HCT116 (cell line): ENCODE data around the gene KY. TPM values are rescaled to one million over a fixed set of nuclear protein-coding genes. Genes with fewer than 3 reads are reported as not detected.

ENCODE experiments used
- ATAC-seq: fragments of 200-7000 bp; cut with Tn5 transposase; 2 replicates; pipeline ENCODE4 v1.9.1; 2020; ENCODE audit warnings: mild to moderate bottlenecking, moderate library complexity
- BruUV-seq: library from RNA; stranded (reverse); fragments of 400-500 nt; replicated peaks from 2 replicates; lab custom pipeline; 2021; lab: Mats Ljungman, UMichigan
- CTCF ChIA-PET: fragments of 300-600 bp; sonication (Branson Sonifier 250); formaldehyde crosslinking; loops from one replicate; lab custom pipeline; 2021; ENCODE audit warnings: antibody characterized with exemption; lab: Charles Lee
- POLR2A ChIA-PET: fragments of 300-600, 350-600 bp; sonication (Branson Sonifier 250); formaldehyde crosslinking; loops from one replicate; lab custom pipeline; 2021; ENCODE audit warnings: antibody characterized with exemption; lab: Charles Lee
- RAD21 ChIA-PET, 2 experiments: fragments of 300-600 bp; sonication (Branson Sonifier 250); formaldehyde crosslinking; loops; one replicate each; lab custom pipeline; 2023; ENCODE audit warnings: low total read pairs in 2 of 2; ENCODE audit not compliant: uncharacterized antibody in 2 of 2, unreplicated experiment in 2 of 2, low non-redundant PET in 1 of 2; lab: Charles Lee
- DNase-seq: peaks from one replicate; pipeline ENCODE4 v3.0.0-alpha.2; 2010; ENCODE audit warnings: low read depth, low spot score
- H2AFZ ChIP-seq: fragments of 200-600 bp; shearing (Covaris generic), sonication (generic); 2 replicates; pipeline ENCODE4 v1.6.1; 2017; ENCODE audit warnings: low read depth, mixed run types, mixed read lengths, antibody characterized with exemption, low read length; ENCODE audit not compliant: poor library complexity, severe bottlenecking
- H3K27ac ChIP-seq: 2 replicates; pipeline ENCODE4 v1.5.1; 2012; ENCODE audit warnings: low read depth, low read length
- H3K27me3 ChIP-seq: fragments of 200-600 bp; sonication (generic); 2 replicates; pipeline ENCODE4 v1.6.1; 2016; ENCODE audit warnings: mixed run types, low read length, mixed read lengths; ENCODE audit not compliant: insufficient read depth
- H3K36me3 ChIP-seq, 2 experiments: fragments of 200-500 bp in 1 of 2; fragments of 200-600 bp in 1 of 2; sonication (Bioruptor generic) in 1 of 2; sonication (generic) in 1 of 2; 2 replicates each; pipeline versions ENCODE4 v1.5.1 to v1.6.1; 2014 to 2016; ENCODE audit warnings: low read length in 2 of 2, inconsistent platforms in 1 of 2, mixed read lengths in 1 of 2, mixed run types in 1 of 2; ENCODE audit not compliant: insufficient read depth in 2 of 2, control insufficient read depth in 1 of 2
- H3K4me1 ChIP-seq, 2 experiments: fragments of 200-600 bp in 1 of 2; sonication (generic) in 1 of 2; 2 replicates each; pipeline versions ENCODE4 v1.5.1 to v1.6.1; 2012 to 2017; ENCODE audit warnings: low read length in 2 of 2, inconsistent platforms in 1 of 2, mild to moderate bottlenecking in 1 of 2, mixed read lengths in 1 of 2, mixed run types in 1 of 2, moderate library complexity in 1 of 2; ENCODE audit not compliant: insufficient read depth in 2 of 2, control insufficient read depth in 1 of 2
- H3K4me2 ChIP-seq: fragments of 200-600 bp; sonication (generic); 2 replicates; pipeline ENCODE4 v1.6.1; 2017; ENCODE audit warnings: mixed run types, low read length, mixed read lengths
- H3K4me3 ChIP-seq, 2 experiments: fragments of 200-600 bp in 1 of 2; sonication (generic) in 1 of 2; replicated peaks in 1 of 2; 2 replicates each; pipeline ENCODE4 v1.5.1; 2011 to 2016; ENCODE audit warnings: low read length in 2 of 2, control low read depth in 1 of 2, low read depth in 1 of 2, mild to moderate bottlenecking in 1 of 2, mixed read lengths in 1 of 2, mixed run types in 1 of 2
- H3K79me2 ChIP-seq: fragments of 200-600 bp; sonication (generic); 2 replicates; pipeline ENCODE4 v1.6.1; 2017; ENCODE audit warnings: mild to moderate bottlenecking, mixed run types, low read length, moderate library complexity, mixed read lengths; ENCODE audit not compliant: insufficient read depth
- H3K9ac ChIP-seq: fragments of 200-600 bp; sonication (generic); 2 replicates; pipeline ENCODE4 v1.6.1; 2016; ENCODE audit warnings: low read length, mixed read lengths
- H3K9me2 ChIP-seq: fragments of 200-600 bp; sonication (generic), shearing (Covaris generic); 2 replicates; pipeline ENCODE4 v1.6.1; 2017; ENCODE audit warnings: mixed run types, mild to moderate bottlenecking, moderate library complexity; ENCODE audit not compliant: insufficient read depth
- H3K9me3 ChIP-seq, 2 experiments: fragments of 200-500 bp in 1 of 2; fragments of 200-600 bp in 1 of 2; sonication (Bioruptor generic) in 1 of 2; sonication (generic) in 1 of 2; 2 replicates each; pipeline ENCODE4 v1.6.1; 2014 to 2017; ENCODE audit warnings: low read length in 2 of 2, mixed read lengths in 2 of 2, inconsistent platforms in 1 of 2, low read depth in 1 of 2, mild to moderate bottlenecking in 1 of 2, mixed run types in 1 of 2, moderate library complexity in 1 of 2; ENCODE audit not compliant: control insufficient read depth in 1 of 2, insufficient read depth in 1 of 2
- H4K20me1 ChIP-seq: fragments of 200-600 bp; sonication (generic), shearing (Covaris generic); 2 replicates; pipeline ENCODE4 v1.6.1; 2017; ENCODE audit warnings: mixed run types, mild to moderate bottlenecking, moderate library complexity; ENCODE audit not compliant: insufficient read depth
- CBX3 ChIP-seq: IDR thresholded peaks from 2 replicates; pipeline ENCODE4 v1.6.1; 2012; ENCODE audit warnings: low read depth
- ELF1 ChIP-seq: IDR thresholded peaks from 2 replicates; pipeline ENCODE4 v1.6.1; 2012; ENCODE audit warnings: low read depth, borderline replicate concordance
- EZH2phosphoT487 ChIP-seq: fragments of 200-600 bp; IDR thresholded peaks from 2 replicates; pipeline ENCODE4 v1.6.1; 2018; ENCODE audit warnings: antibody characterized with exemption, borderline replicate concordance
- JUND ChIP-seq: IDR thresholded peaks from 2 replicates; pipeline ENCODE4 v1.6.1; 2012
- POLR2AphosphoS5 ChIP-seq: IDR thresholded peaks from 2 replicates; pipeline ENCODE4 v1.6.1; 2011; ENCODE audit warnings: mild to moderate bottlenecking, low read depth, low read length, moderate library complexity
- RAD21 ChIP-seq: IDR thresholded peaks from 2 replicates; pipeline ENCODE4 v1.6.1; 2012; ENCODE audit warnings: low read depth, mild to moderate bottlenecking
- SIN3A ChIP-seq: IDR thresholded peaks from 2 replicates; pipeline ENCODE4 v1.6.1; 2012; ENCODE audit warnings: low read depth
- intact Hi-C: fragments of 100-400 bp; cut with micrococcal nuclease; formaldehyde crosslinking; loops from 2 replicates; pipeline ENCODE4 v1.10.0; 2022
- total RNA-seq: library from RNA; stranded (reverse); gene quantifications from one replicate; pipeline ENCODE4 v1.2.1, GENCODE V29; 2021; ENCODE audit not compliant: unreplicated experiment
- TF ChIP-seq, protein P1 (sequence below): IDR thresholded peaks from 2 replicates; pipeline ENCODE4 v1.6.1; 2012
- TF ChIP-seq, protein P2 (sequence below), 3 experiments: fragments of 200-600 bp in 1 of 3; sonication (generic) in 1 of 3; IDR thresholded peaks in 2 of 3; conservative IDR thresholded peaks in 1 of 3; 2 replicates each; pipeline ENCODE4 v1.5.1; 2012 to 2017; ENCODE audit warnings: low read depth in 2 of 3, low read length in 2 of 3, antibody characterized with exemption in 1 of 3, borderline replicate concordance in 1 of 3, control low read depth in 1 of 3, mild to moderate bottlenecking in 1 of 3, mixed read lengths in 1 of 3, mixed run types in 1 of 3, moderate library complexity in 1 of 3; ENCODE audit not compliant: insufficient read depth in 1 of 3
- TF ChIP-seq, protein P3 (sequence below): IDR thresholded peaks from 2 replicates; pipeline ENCODE4 v1.6.1; 2012; ENCODE audit warnings: low read depth

The KY gene
- total RNA-seq, 1 experiment from 2014 or later = not detected

DNA sequence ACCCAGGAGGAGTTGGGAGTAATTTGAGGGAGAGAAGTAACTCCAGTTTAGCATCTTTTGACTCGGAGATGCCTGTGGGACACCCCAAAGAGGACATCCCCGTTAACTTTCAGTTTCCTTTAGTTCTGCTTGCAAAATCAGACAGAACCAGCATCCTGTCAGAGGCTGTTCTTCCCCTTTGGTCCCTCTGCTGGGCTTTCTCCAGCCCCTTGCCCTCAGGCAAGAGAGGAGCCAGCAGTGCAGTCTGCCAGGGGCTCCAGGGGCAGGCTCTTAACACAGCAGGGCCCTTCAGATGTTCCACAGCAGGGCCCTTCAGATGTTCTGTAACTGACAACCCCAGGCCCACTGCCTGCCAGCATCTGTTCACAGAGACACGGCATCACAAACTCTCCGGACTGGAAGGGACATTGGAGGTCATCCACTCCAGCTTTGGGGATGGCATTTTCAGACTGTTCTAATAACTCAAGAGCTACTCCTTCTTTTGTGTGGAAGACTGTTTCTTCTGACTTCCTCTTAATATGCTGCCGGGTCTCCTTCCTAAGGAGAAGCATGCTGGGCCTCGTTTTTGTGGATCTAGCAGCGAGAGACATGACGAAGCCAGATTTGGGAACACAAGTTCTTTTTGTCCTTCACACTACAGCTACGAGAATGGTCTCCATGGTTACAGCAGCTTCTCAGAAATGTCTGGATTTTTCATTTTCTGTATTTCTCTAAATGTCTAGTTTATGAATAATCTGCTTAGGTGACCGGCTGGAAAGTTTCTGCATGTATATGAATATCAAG lies 51.9 kb downstream of the KY start:
- no peak for ATAC-seq

More for the DNA sequence above, 51.9 kb downstream of the KY start:
- intact Hi-C loops = no loop called here
- RAD21 ChIA-PET = no interaction called here
- Histone ChIP-seq H3K4me1 (peaks cover 0 to 5% of the 10 kb centered on the region in 2 experiments; a peak in 1 of 4 replicates), H3K27me3 (peaks cover 8% of the 10 kb centered on the region; the same call in 1 of the 2 replicates), H4K20me1 (no peaks in the 10 kb centered on the region), H3K79me2 (no peaks in the 10 kb centered on the region), H2AFZ (no peak overlapping the region), H3K36me3 (no peaks in the 10 kb centered on the region), H3K9ac (no peak overlapping the region), H3K27ac (no peak overlapping the region), H3K9me2 (no peaks in the 10 kb centered on the region), H3K4me3 (no peak overlapping the region), H3K4me2 (no peak overlapping the region), H3K9me3 (no peaks in the 10 kb centered on the region)
- DNase-seq = no peak
- POLR2A ChIA-PET = no interaction called here
- CTCF ChIA-PET = interaction anchor here (0.9 kb wide), 1 partner anchor 156 kb away, joined by 3 read pairs; no protein-coding TSS in a partner anchor
- BruUV-seq = no TSS peak
- TF ChIP-seq EZH2phosphoT487 (no peak), ELF1 (no peak), RAD21 (no peak), POLR2AphosphoS5 (no peak), JUND (no peak), SIN3A (no peak), CBX3 (no peak)
- TF ChIP-seq, protein P1, sequence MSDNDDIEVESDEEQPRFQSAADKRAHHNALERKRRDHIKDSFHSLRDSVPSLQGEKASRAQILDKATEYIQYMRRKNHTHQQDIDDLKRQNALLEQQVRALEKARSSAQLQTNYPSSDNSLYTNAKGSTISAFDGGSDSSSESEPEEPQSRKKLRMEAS = no peak
- TF ChIP-seq, protein P2, sequence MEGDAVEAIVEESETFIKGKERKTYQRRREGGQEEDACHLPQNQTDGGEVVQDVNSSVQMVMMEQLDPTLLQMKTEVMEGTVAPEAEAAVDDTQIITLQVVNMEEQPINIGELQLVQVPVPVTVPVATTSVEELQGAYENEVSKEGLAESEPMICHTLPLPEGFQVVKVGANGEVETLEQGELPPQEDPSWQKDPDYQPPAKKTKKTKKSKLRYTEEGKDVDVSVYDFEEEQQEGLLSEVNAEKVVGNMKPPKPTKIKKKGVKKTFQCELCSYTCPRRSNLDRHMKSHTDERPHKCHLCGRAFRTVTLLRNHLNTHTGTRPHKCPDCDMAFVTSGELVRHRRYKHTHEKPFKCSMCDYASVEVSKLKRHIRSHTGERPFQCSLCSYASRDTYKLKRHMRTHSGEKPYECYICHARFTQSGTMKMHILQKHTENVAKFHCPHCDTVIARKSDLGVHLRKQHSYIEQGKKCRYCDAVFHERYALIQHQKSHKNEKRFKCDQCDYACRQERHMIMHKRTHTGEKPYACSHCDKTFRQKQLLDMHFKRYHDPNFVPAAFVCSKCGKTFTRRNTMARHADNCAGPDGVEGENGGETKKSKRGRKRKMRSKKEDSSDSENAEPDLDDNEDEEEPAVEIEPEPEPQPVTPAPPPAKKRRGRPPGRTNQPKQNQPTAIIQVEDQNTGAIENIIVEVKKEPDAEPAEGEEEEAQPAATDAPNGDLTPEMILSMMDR (IDR thresholded peaks at IDR 0.05 in 2 of 3, conservative IDR thresholded peaks at IDR 0.05 in 1 of 3; ENCODE audit: borderline replicate concordance in 1 of 3, insufficient read depth in 1 of 3, low read depth in 2 of 3, low read length in 2 of 3) = no peak
- TF ChIP-seq, protein P3, sequence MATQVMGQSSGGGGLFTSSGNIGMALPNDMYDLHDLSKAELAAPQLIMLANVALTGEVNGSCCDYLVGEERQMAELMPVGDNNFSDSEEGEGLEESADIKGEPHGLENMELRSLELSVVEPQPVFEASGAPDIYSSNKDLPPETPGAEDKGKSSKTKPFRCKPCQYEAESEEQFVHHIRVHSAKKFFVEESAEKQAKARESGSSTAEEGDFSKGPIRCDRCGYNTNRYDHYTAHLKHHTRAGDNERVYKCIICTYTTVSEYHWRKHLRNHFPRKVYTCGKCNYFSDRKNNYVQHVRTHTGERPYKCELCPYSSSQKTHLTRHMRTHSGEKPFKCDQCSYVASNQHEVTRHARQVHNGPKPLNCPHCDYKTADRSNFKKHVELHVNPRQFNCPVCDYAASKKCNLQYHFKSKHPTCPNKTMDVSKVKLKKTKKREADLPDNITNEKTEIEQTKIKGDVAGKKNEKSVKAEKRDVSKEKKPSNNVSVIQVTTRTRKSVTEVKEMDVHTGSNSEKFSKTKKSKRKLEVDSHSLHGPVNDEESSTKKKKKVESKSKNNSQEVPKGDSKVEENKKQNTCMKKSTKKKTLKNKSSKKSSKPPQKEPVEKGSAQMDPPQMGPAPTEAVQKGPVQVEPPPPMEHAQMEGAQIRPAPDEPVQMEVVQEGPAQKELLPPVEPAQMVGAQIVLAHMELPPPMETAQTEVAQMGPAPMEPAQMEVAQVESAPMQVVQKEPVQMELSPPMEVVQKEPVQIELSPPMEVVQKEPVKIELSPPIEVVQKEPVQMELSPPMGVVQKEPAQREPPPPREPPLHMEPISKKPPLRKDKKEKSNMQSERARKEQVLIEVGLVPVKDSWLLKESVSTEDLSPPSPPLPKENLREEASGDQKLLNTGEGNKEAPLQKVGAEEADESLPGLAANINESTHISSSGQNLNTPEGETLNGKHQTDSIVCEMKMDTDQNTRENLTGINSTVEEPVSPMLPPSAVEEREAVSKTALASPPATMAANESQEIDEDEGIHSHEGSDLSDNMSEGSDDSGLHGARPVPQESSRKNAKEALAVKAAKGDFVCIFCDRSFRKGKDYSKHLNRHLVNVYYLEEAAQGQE = no peak
